Body of pancreas (tissue), 4 donors: ENCODE data around the gene SERPINB8. TPM values are rescaled to one million over a fixed set of nuclear protein-coding genes. Genes with fewer than 3 reads are reported as not detected.
A peak's percentile ranks its signal among the peaks of the same experiment; 100 is the strongest.

Experiments used
- ATAC-seq: fragments of 150-250 bp; one replicate; pipeline ENCODE4 v1.9.1; 2016
- DNase-seq, 4 donors: peaks; one replicate each; pipeline ENCODE4 v3.0.0-alpha.2; 2019
- H3K27ac ChIP-seq, 4 donors: fragments of 200-600 bp; sonication (generic); 1 replicate in 3 of 4; 2 replicates in 1 of 4; pipeline versions ENCODE4 v1.5.1 to v1.6.1; 2016 to 2019; ENCODE audit warnings: mild to moderate bottlenecking in 1 of 4, mixed read lengths in 1 of 4, moderate library complexity in 1 of 4
- H3K27me3 ChIP-seq, 2 donors: fragments of 200-600 bp; sonication (generic); one replicate each; pipeline ENCODE4 v1.6.0; 2016; ENCODE audit warnings: mild to moderate bottlenecking in 1 of 2
- H3K36me3 ChIP-seq, 2 donors: fragments of 200-600 bp; sonication (generic); replicated peaks in 1 of 2; 2 replicates each; pipeline ENCODE4 v1.5.1; 2016; ENCODE audit warnings: low read depth in 2 of 2; ENCODE audit not compliant: insufficient read depth in 1 of 2
- H3K4me1 ChIP-seq: fragments of 200-600 bp; sonication (generic); one replicate; pipeline ENCODE4 v1.6.0; 2016
- H3K4me3 ChIP-seq, 2 donors: fragments of 200-600 bp; sonication (generic); 1 replicate in 1 of 2; 2 replicates in 1 of 2; pipeline ENCODE4 v1.5.1; 2016 to 2019
- H3K9me3 ChIP-seq, 3 donors: fragments of 200-600 bp; sonication (generic); 1 replicate in 2 of 3; 2 replicates in 1 of 3; pipeline ENCODE4 v1.5.1; 2016
- CTCF ChIP-seq, 7 experiments: fragments of 450-650 bp in 4 of 7; fragments of 200-600 bp in 3 of 7; sonication (generic) in 3 of 7; IDR thresholded peaks; one replicate each; pipeline ENCODE4 v1.5.1; 2016 to 2019; ENCODE audit warnings: antibody characterized with exemption in 7 of 7
- POLR2A ChIP-seq, 3 donors: fragments of 450-650 bp; IDR thresholded peaks; one replicate each; pipeline ENCODE4 v1.6.1; 2016; ENCODE audit warnings: antibody characterized with exemption in 3 of 3, mild to moderate bottlenecking in 2 of 3
- WGBS, 2 donors: methylation state at CpG; one replicate each; pipeline ENCODE4 v1.1.5; 2017; 5-methylcytosine and 5-hydroxymethylcytosine counted together
- intact Hi-C: fragments of 100-400 bp; cut with DNase I; formaldehyde crosslinking; loops from one replicate; pipeline ENCODE4 v1.15.1; 2023
- total RNA-seq, 2 donors: library from RNA; depleted of rRNA; stranded (reverse); fragments of >200 nt; gene quantifications; one replicate each; pipeline ENCODE4 v1.1.0, GENCODE V29; 2016

Gene SERPINB8
- total RNA-seq, 2 donors from 2014 or later: 2.9 to 13.5 TPM

- ATAC-seq (no peak), DNase-seq (no peak)
- Histone ChIP-seq H3K4me3 (no peak overlapping the region), H3K4me1 (peaks cover 12% of the 10 kb centered on the region), H3K36me3 (peaks cover 0 to 2% of the 10 kb centered on the region in 2 donors), H3K27ac (peak overlapping the region in 2 of 4 donors; percentile 37 to 58), H3K9me3 (no peaks in the 10 kb centered on the region), H3K27me3 (no peaks in the 10 kb centered on the region)
- TF ChIP-seq POLR2A (IDR thresholded peaks at IDR 0.05) (no peak), CTCF (IDR thresholded peaks at IDR 0.05) (no peak)
- intact Hi-C loops: no loop called here
- 68 to 81% methylated on average over 6 of the region's 6 CpGs for WGBS, 2 donors
Observed at GRCh38 chr18:63980896-63981460, 11.1 kb downstream of the SERPINB8 start.

GRCh38 chr18:63981719-63982118 is 11.8 kb downstream of the SERPINB8 start:
- no peak for DNase-seq

GRCh38 chr18:63982361-63982760 is 12.5 kb downstream of the SERPINB8 start:
- intact Hi-C loops: no loop called here
- TF ChIP-seq POLR2A (IDR thresholded peaks at IDR 0.05) (no peak), CTCF (IDR thresholded peaks at IDR 0.05) (no peak)
- Histone ChIP-seq H3K27me3 (no peaks in the 10 kb centered on the region), H3K9me3 (no peaks in the 10 kb centered on the region), H3K36me3 (peaks cover 0 to 7% of the 10 kb centered on the region in 2 donors), H3K27ac (peak overlapping the region in 2 of 4 donors; percentile 37 to 58), H3K4me3 (no peak overlapping the region), H3K4me1 (peaks cover 12% of the 10 kb centered on the region)
- WGBS, 2 donors: 72 to 78% methylated on average over 3 of the region's 3 CpGs
- no peak for ATAC-seq
- no peak for DNase-seq

More at GRCh38 chr18:63981719-63982118, 11.8 kb downstream of the SERPINB8 start:
- Histone ChIP-seq H3K4me3 (no peak overlapping the region), H3K9me3 (no peaks in the 10 kb centered on the region), H3K4me1 (peaks cover 12% of the 10 kb centered on the region), H3K27me3 (no peaks in the 10 kb centered on the region), H3K27ac (peak overlapping the region in 2 of 4 donors; percentile 37 to 58), H3K36me3 (peaks cover 0 to 4% of the 10 kb centered on the region in 2 donors)
- ATAC-seq: peak; percentile 71
- TF ChIP-seq CTCF (IDR thresholded peaks at IDR 0.05) (no peak), POLR2A (IDR thresholded peaks at IDR 0.05) (no peak)
- WGBS, 2 donors: 30 to 49% methylated on average over 2 of the region's 2 CpGs
- intact Hi-C loops: no loop called here

GRCh38 chr18:63986885-63987284 is 17.0 kb downstream of the SERPINB8 start:
- no peak for TF ChIP-seq CTCF (IDR thresholded peaks at IDR 0.05)
- no peak for TF ChIP-seq POLR2A (IDR thresholded peaks at IDR 0.05)
- DNase-seq: no peak
- WGBS, 2 donors: 67 to 75% methylated on average over 7 of the region's 7 CpGs
- peaks cover 0 to 11% of the 10 kb centered on the region in 2 donors for H3K36me3 ChIP-seq
- H3K9me3 ChIP-seq: no peaks in the 10 kb centered on the region
- H3K4me3 ChIP-seq: no peak overlapping the region
- no peaks in the 10 kb centered on the region for H3K27me3 ChIP-seq
- H3K4me1 ChIP-seq: no peaks in the 10 kb centered on the region
- intact Hi-C loops: no loop called here
- ATAC-seq: no peak
- H3K27ac ChIP-seq: no peak overlapping the region

GRCh38 chr18:63987743-63988142 is 17.9 kb downstream of the SERPINB8 start:
- Histone ChIP-seq H3K27me3 (no peaks in the 10 kb centered on the region), H3K4me1 (no peaks in the 10 kb centered on the region), H3K36me3 (peaks cover 0 to 11% of the 10 kb centered on the region in 2 donors), H3K9me3 (no peaks in the 10 kb centered on the region), H3K27ac (no peak overlapping the region), H3K4me3 (no peak overlapping the region)
- intact Hi-C loops: no loop called here
- WGBS, 2 donors: 40 to 61% methylated on average over 2 of the region's 2 CpGs
- DNase-seq (no peak), ATAC-seq (no peak)
- TF ChIP-seq CTCF (IDR thresholded peaks at IDR 0.05) (no peak), POLR2A (IDR thresholded peaks at IDR 0.05) (no peak)
